Heart right ventricle (tissue), 16 donors: ENCODE data around the gene RNF225. TPM values are rescaled to one million over a fixed set of nuclear protein-coding genes. Genes with fewer than 3 reads are reported as not detected.

Source experiments
- ATAC-seq, 8 donors: fragments of 200-7000 bp; cut with Tn5 transposase; one replicate each; pipeline ENCODE4 v1.9.1; 2020; ENCODE audit warnings: mild to moderate bottlenecking in 8 of 8, moderate library complexity in 8 of 8, moderate number of reproducible peaks in 1 of 8
- DNase-seq, 2 donors: peaks; one replicate each; pipeline ENCODE4 v3.0.0-alpha.2; 2020
- H3K27ac ChIP-seq, 10 donors: fragments of 200-600 bp; sonication (generic) in 2 of 10; one replicate each; pipeline versions ENCODE4 v1.5.0 to v1.8.0; 2020 to 2022; ENCODE audit warnings: mild to moderate bottlenecking in 3 of 10
- H3K27me3 ChIP-seq, 7 donors: fragments of 200-600 bp; one replicate each; pipeline ENCODE4 v1.8.0; 2021 to 2022; ENCODE audit warnings: mild to moderate bottlenecking in 2 of 7
- H3K36me3 ChIP-seq, 9 donors: fragments of 200-600 bp; sonication (generic) in 1 of 9; one replicate each; pipeline versions ENCODE4 v1.5.0 to v1.8.0; 2020 to 2022; ENCODE audit warnings: mild to moderate bottlenecking in 2 of 9
- H3K4me1 ChIP-seq, 9 donors: fragments of 200-600 bp; sonication (generic) in 1 of 9; one replicate each; pipeline versions ENCODE4 v1.5.0 to v1.8.0; 2020 to 2022; ENCODE audit warnings: mild to moderate bottlenecking in 4 of 9
- H3K4me3 ChIP-seq, 10 donors: fragments of 200-600 bp; sonication (generic) in 2 of 10; one replicate each; pipeline versions ENCODE4 v1.5.0 to v1.8.0; 2020 to 2022; ENCODE audit warnings: mild to moderate bottlenecking in 7 of 10, moderate library complexity in 2 of 10
- H3K9me3 ChIP-seq, 11 donors: fragments of 200-600 bp in 10 of 11; sonication (generic) in 2 of 11; one replicate each; pipeline versions ENCODE4 v1.5.0 to v1.8.0; 2013 to 2022; ENCODE audit warnings: mild to moderate bottlenecking in 2 of 11, control low read depth in 1 of 11, moderate library complexity in 1 of 11
- CTCF ChIP-seq, 9 donors: fragments of 200-600 bp; sonication (generic) in 2 of 9; IDR thresholded peaks; one replicate each; pipeline versions ENCODE4 v1.5.0 to v1.8.0; 2021 to 2022; ENCODE audit warnings: antibody characterized with exemption in 9 of 9, mild to moderate bottlenecking in 5 of 9, moderate library complexity in 1 of 9
- WGBS, 2 donors: extraction: QIAGEN DNeasy Blood & Tissue Kit; methylation state at CpG; one replicate each; pipeline ENCODE4 v1.1.7; 2013; ENCODE audit warnings: inconsistent platforms in 1 of 2; 5-methylcytosine and 5-hydroxymethylcytosine counted together
- intact Hi-C, 10 donors: fragments of 100-400 bp; cut with DNase I; formaldehyde crosslinking; loops; one replicate each; pipeline versions ENCODE4 v1.11.1 to v1.14.2; 2022
- polyA plus RNA-seq, 2 donors: library from polyadenylated mRNA; stranded (reverse); fragments of 200-250 nt; gene quantifications; one replicate each; pipeline ENCODE4 v1.2.3, GENCODE V29; 2013
- total RNA-seq, 10 donors: library from RNA; stranded (reverse); fragmentation: NEBNext Ultra II Directional in 3 of 10; extraction: Animal tissue kit (Norgen Biotek cat#: 25700) in 3 of 10; gene quantifications; one replicate each; pipeline versions ENCODE4 v1.2.1 to v1.2.4, GENCODE V29; 2021 to 2023
- donor health status: Arrhythmogenic right ventricular cardiomyopathy.
- donor health status: ischemic (EF 13 %, LVEDD 7.1; RV severe dilation, severe dysfunction).
- donor health status: healthy with polysubstance abuse.
- donor health status: DM: no; HTN: yes; CAD: no.
- donor health status: DM: no; HTN: no; CAD: no.
- donor health status: ischemic (EF 25% LVEDD 6.9; RV normal size, moderate dysfunction).
- donor health status: ischemic (EF 25% LVEDD 5.7; RV mildly dilated, moderate dysfunction).
- donor health status: healthy.
- donor health status: DM: yes; HTN: yes; CAD: no.
- donor health status: Ischemic cardiomyopathy.
- donor health status: ischemic (EF 35%, LVEDD 5.7; RV mildly dilated, moderate dysfunction).
- donor health status: nonischemic (EF 11% LVEDD 7.7; RV severe dilation, severe dysfunction).
- donor health status: DM: yes; HTN: yes; CAD: no.
- donor health status: PGD.
- donor health status: ischemic (EF 29% LVEDD 5.4; RV normal size, mild dysfunction).
- donor health status: nonischemic (EF 23%, LVEDD 6.1; RV moderate dilation, normal function).

Gene RNF225
- total and polyA plus RNA-seq, 12 donors, result not detected

GRCh38 chr19:58352760-58353671, 42.4 kb upstream of the RNF225 start, which contains the start of gene A1BG:
Gene A1BG (minus strand): TSS chr19:58353492. CDS start chr19:58353437, 55 bp downstream.
- no peak for DNase-seq
- Histone ChIP-seq H3K27ac (no peak within 1 kb of the TSS), H3K4me3 (no peak within 1 kb of the TSS), H3K36me3 (peaks cover 0 to 4% (median 0%) of the 10 kb centered on the region in 9 donors), H3K4me1 (peaks cover 8 to 48% (median 39%) of the 10 kb centered on the region in 9 donors), H3K27me3 (peaks cover 6 to 82% (median 64%) of the 10 kb centered on the region in 7 donors), H3K9me3 (no peaks in the 10 kb centered on the region)
- ATAC-seq, result no peak
- intact Hi-C loops, result no loop called here
- TF ChIP-seq CTCF (IDR thresholded peaks at IDR 0.05), result no peak
- WGBS, 2 donors, result 82% methylated on average over 26 of the region's 26 CpGs

GRCh38 chr19:58353717-58354477, 41.6 kb upstream of the RNF225 start:
- DNase-seq (no peak), ATAC-seq (no peak)
- 89 to 91% methylated on average over 15 of the region's 15 CpGs for WGBS, 2 donors
- Histone ChIP-seq H3K4me3 (no peak overlapping the region), H3K36me3 (peaks cover 0 to 4% (median 0%) of the 10 kb centered on the region in 9 donors), H3K27ac (no peak overlapping the region), H3K27me3 (peaks cover 6 to 79% (median 55%) of the 10 kb centered on the region in 7 donors), H3K4me1 (peaks cover 8 to 47% (median 37%) of the 10 kb centered on the region in 9 donors), H3K9me3 (no peaks in the 10 kb centered on the region)
- intact Hi-C loops, result no loop called here
- TF ChIP-seq CTCF (IDR thresholded peaks at IDR 0.05), result no peak

GRCh38 chr19:58354478-58355030, 40.9 kb upstream of the RNF225 start:
- Histone ChIP-seq H3K9me3 (no peaks in the 10 kb centered on the region), H3K4me1 (peaks cover 8 to 45% (median 33%) of the 10 kb centered on the region in 9 donors), H3K36me3 (peaks cover 0 to 4% (median 0%) of the 10 kb centered on the region in 9 donors), H3K27ac (no peak overlapping the region), H3K4me3 (no peak overlapping the region), H3K27me3 (peaks cover 6 to 72% (median 48%) of the 10 kb centered on the region in 7 donors)
- ATAC-seq (no peak), DNase-seq (no peak)
- WGBS, 2 donors, result 84% methylated on average over 6 of the region's 6 CpGs
- TF ChIP-seq CTCF (IDR thresholded peaks at IDR 0.05), result no peak
- intact Hi-C loops, result no loop called here
